DOHH2 (cell line): Measurements from ENCODE around the gene KRT9.

Experiments used
- EZH2phosphoT487 ChIP-seq: fragments of 200-600 bp; sonication (generic); IDR thresholded peaks from 2 replicates; pipeline ENCODE4 v1.6.1; 2017; ENCODE audit warnings: borderline replicate concordance, mild to moderate bottlenecking, antibody characterized with exemption, low read length, moderate library complexity, mixed read lengths
- TF ChIP-seq, protein P1 (sequence below): fragments of 200-600 bp; sonication (generic); IDR thresholded peaks from one replicate; pipeline ENCODE4 v1.5.1; 2014; ENCODE audit warnings: antibody characterized with exemption, mild to moderate bottlenecking, low read depth, low read length; ENCODE audit not compliant: poor library complexity, severe bottlenecking

DNA sequence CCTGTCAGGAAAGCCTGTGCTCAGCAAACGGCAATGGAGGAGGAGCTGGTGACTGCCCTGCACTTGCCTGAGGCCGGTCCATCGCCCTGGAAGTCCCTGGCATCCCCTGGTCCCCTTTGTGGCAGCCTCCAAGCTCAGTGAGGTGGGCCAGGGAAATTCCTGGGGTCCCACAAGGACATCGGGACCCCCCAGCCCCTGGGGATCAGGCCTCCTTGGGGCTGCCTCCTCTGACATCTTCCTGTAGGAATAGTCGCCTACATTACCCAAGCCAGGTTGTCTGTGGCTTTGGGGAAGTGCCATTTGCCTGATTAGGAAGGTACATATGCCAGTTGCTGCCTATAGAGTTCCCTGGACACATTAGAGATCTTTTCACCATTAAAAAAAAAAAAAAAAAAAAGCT lies 7.1 kb upstream of the KRT9 start:
- no peak for TF ChIP-seq EZH2phosphoT487
- TF ChIP-seq, protein P1, sequence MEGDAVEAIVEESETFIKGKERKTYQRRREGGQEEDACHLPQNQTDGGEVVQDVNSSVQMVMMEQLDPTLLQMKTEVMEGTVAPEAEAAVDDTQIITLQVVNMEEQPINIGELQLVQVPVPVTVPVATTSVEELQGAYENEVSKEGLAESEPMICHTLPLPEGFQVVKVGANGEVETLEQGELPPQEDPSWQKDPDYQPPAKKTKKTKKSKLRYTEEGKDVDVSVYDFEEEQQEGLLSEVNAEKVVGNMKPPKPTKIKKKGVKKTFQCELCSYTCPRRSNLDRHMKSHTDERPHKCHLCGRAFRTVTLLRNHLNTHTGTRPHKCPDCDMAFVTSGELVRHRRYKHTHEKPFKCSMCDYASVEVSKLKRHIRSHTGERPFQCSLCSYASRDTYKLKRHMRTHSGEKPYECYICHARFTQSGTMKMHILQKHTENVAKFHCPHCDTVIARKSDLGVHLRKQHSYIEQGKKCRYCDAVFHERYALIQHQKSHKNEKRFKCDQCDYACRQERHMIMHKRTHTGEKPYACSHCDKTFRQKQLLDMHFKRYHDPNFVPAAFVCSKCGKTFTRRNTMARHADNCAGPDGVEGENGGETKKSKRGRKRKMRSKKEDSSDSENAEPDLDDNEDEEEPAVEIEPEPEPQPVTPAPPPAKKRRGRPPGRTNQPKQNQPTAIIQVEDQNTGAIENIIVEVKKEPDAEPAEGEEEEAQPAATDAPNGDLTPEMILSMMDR = no peak
